Measurements from ENCODE around the gene PTPRJ. TPM values are rescaled to one million over a fixed set of nuclear protein-coding genes. Genes with fewer than 3 reads are reported as not detected.

The PTPRJ gene
- total RNA-seq, 6 experiments from 2014 or later, result 12.5 to 33.0 (median 19.8) TPM

GRCh38 chr11:47981667-47982404 is 1.5 kb downstream of the PTPRJ start:
- Histone ChIP-seq H3K36me3 (no peaks in the 10 kb centered on the region), H3K27ac (peak overlapping the region; percentile 80 to 93 (median 83)), H3K4me3 (peak overlapping the region; percentile 77 to 89 (median 83)), H3K4me1 (peaks cover 0 to 71% (median 13%) of the 10 kb centered on the region in 4 donors), H3K27me3 (no peaks in the 10 kb centered on the region), H3K9me3 (no peaks in the 10 kb centered on the region)
- intact Hi-C loops (cut with DNase I), result no loop called here
- peak; percentile 8 to 22 (median 12) for ATAC-seq
- peak; percentile 55 to 76 (median 67) for DNase-seq
- 18% methylated on average over 17 of the region's 17 CpGs for WGBS (ENCODE audit: insufficient coverage, low coverage, low lambda C conversion rate, missing lambda C conversion rate)
- TF ChIP-seq CTCF (IDR thresholded peaks at IDR 0.05) (no peak), POLR2A (IDR thresholded peaks at IDR 0.05) (no peak)

DNA sequence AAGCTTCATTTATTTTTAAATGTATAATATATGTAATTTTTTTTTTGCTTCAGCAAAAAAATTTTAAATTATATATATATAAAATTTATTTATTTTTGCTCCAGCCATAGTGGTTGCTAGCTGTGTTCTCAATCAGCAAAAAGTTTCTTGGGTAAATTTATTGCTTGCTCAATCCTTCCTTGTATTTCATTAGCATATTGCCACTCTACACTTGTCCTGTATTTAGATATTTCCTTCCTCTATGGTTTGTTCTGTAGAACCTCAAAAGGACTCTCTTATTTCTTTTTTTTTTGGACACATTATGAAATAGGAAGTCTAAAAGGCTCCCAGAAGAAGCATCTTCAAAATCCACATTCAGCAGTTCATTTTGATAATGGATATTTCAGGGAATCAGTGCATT is 2.3 kb downstream of the PTPRJ start:
- intact Hi-C loops (cut with DNase I), result no loop called here
- Histone ChIP-seq H3K27me3 (no peaks in the 10 kb centered on the region), H3K9me3 (no peaks in the 10 kb centered on the region), H3K4me1 (peaks cover 0 to 64% (median 13%) of the 10 kb centered on the region in 4 donors), H3K4me3 (peak overlapping the region in 1 of 3 donors; percentile 89), H3K36me3 (no peaks in the 10 kb centered on the region), H3K27ac (peak overlapping the region in 1 of 3 donors; percentile 93)
- no peak for ATAC-seq
- DNase-seq, result no peak
- TF ChIP-seq CTCF (IDR thresholded peaks at IDR 0.05) (no peak), POLR2A (IDR thresholded peaks at IDR 0.05) (no peak)

- H3K4me3 ChIP-seq, result no peak overlapping the region
- no peak for TF ChIP-seq CTCF (IDR thresholded peaks at IDR 0.05)
- no peak for TF ChIP-seq POLR2A (IDR thresholded peaks at IDR 0.05)
- WGBS (ENCODE audit: insufficient coverage, low coverage, low lambda C conversion rate, missing lambda C conversion rate), result 20% methylated on average over 10 of the region's 10 CpGs
- no peaks in the 10 kb centered on the region for H3K9me3 ChIP-seq
- H3K36me3 ChIP-seq, result no peaks in the 10 kb centered on the region
- intact Hi-C loops (cut with DNase I), result no loop called here
- H3K4me1 ChIP-seq, result peaks cover 0 to 52% (median 13%) of the 10 kb centered on the region in 4 donors
- peak; percentile 19 to 30 (median 28) for ATAC-seq
- no peaks in the 10 kb centered on the region for H3K27me3 ChIP-seq
- H3K27ac ChIP-seq, result peak overlapping the region; percentile 44 to 93 (median 64)
- DNase-seq, result no peak
These were observed 3.4 kb downstream of the PTPRJ start for GRCh38 chr11:47983464-47984397.

- H3K36me3 ChIP-seq, result no peaks in the 10 kb centered on the region
- H3K4me1 ChIP-seq, result peaks cover 0 to 61% (median 21%) of the 10 kb centered on the region in 4 donors
- no peak overlapping the region for H3K4me3 ChIP-seq
- H3K27ac ChIP-seq, result no peak overlapping the region
- TF ChIP-seq CTCF (IDR thresholded peaks at IDR 0.05), result no peak
- no peak for TF ChIP-seq POLR2A (IDR thresholded peaks at IDR 0.05)
- H3K27me3 ChIP-seq, result no peaks in the 10 kb centered on the region
- intact Hi-C loops (cut with DNase I), result no loop called here
- DNase-seq (no peak), ATAC-seq (no peak)
- H3K9me3 ChIP-seq, result no peaks in the 10 kb centered on the region
- WGBS (ENCODE audit: insufficient coverage, low coverage, low lambda C conversion rate, missing lambda C conversion rate), result 68% methylated on average over 2 of the region's 5 CpGs
These were observed 5.9 kb downstream of the PTPRJ start for GRCh38 chr11:47986219-47986618.

All from right lobe of liver (tissue), 6 donors.